Activated gamma-delta T cell treated with anti-CD3 and anti-CD28 coated beads, Interleukin-2, amount 50 U/mL, for 16 hours (primary cell): ENCODE data around the gene CHD1L.
"Not testable (repeated sequence)": the region's sequence is repeated elsewhere in the genome, so short reads cannot be mapped to it uniquely, and the experiment has no call there.

ENCODE experiments used
- DNase-seq: peaks from one replicate; pipeline ENCODE4 v3.0.0-alpha.2; 2020; ENCODE audit warnings: low read depth

Gene CHD1L

DNA sequence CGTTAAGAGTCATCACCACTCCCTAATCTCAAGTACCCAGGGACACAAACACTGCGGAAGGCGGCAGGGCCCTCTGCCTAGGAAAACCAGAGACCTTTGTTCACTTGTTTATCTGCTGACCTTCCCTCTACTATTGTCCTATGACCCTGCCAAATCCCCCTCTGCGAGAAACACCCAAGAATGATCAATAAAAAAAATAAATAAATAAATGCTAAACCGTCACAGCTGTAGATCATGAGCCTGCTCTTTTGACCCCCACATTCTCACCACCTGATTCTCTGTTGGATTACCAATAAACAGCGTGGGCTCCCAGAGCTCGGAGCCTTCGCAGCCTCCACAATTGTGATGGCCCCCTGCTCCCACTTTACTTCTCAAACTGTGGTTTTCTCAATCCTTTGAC, 8.6 kb upstream of the CHD1L start:
- DNase-seq, result not testable (repeated sequence)

DNA sequence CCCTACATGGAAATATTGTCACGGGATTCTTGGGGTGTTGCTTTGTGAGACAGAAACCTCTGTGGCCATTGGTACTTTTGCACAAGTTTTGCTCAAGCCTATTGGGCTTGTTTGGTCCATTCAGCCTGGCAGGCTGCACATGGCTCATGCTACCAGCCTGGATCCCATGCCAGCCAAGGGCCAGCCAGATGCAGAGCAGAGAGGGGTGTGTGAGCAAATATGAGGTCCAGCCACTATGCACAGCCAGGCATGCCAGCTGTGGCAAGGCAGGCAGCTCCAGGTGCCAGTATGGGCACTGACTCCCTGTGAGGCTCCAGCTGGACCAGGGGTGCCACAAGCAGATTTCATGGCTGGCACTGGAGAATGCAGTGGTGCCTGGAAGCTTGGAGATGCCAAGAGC, 6.7 kb upstream of the CHD1L start:
- DNase-seq, result no peak

DNA sequence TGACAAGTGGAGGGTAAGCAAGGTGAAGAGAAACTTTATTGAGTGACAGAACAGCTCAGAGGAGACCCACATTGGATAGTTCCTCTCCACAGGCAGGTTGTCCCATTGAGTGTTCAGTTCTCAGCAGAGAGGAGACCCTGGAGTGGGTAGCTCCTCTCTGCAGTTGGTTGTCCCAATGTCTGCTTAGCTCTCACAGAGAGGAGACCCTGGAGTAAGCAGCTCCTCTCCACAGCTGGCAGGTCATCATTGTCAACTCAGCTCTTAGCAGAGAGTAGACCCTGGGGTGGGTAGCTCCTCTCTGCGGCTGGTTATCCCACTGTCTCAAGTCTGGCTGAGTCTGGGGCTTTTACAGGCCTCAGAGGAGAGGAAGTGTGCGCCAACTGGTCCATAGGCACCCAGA, 6.0 kb upstream of the CHD1L start:
- no peak for DNase-seq

DNA sequence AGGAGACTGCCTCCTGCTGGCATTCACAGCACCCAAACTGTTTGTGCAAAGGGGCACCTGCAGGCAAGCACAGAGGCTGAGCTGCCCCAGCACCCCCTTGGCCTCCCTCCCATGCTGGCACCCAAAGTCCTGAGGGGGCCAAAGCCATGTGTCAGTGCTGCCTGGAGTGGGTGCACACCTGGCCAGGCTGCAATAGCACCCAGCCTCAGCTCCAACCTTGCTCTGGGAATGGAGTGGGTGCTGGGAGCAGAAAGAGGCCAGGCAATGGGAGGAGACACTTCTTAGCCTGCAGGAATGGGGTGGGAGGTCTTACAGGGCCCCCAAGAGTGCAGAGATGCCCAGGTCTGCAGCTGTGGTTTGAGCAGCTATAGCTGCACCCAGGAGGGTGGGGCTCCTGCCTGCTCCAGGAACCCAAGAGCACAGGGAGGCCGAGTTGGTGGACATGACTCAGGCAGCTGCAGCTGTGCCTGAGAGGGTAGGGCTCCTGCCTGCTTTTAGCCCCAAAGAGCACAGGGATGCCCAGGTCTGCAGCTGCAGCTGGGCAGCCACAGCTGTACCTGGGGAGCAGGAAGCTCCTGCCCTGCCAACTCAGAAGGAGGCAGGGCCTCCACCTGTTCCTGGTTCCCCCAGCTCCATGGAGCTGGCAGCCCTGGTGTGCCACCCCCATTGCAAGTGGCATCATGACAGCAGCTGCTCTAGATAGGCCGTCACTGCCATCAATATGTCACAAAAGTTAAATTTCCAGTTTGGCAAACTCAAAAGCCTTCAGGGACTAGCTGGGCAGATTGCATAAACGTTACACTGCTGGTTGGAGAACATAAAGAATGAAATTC, 5.3 kb upstream of the CHD1L start:
- no peak for DNase-seq

DNA sequence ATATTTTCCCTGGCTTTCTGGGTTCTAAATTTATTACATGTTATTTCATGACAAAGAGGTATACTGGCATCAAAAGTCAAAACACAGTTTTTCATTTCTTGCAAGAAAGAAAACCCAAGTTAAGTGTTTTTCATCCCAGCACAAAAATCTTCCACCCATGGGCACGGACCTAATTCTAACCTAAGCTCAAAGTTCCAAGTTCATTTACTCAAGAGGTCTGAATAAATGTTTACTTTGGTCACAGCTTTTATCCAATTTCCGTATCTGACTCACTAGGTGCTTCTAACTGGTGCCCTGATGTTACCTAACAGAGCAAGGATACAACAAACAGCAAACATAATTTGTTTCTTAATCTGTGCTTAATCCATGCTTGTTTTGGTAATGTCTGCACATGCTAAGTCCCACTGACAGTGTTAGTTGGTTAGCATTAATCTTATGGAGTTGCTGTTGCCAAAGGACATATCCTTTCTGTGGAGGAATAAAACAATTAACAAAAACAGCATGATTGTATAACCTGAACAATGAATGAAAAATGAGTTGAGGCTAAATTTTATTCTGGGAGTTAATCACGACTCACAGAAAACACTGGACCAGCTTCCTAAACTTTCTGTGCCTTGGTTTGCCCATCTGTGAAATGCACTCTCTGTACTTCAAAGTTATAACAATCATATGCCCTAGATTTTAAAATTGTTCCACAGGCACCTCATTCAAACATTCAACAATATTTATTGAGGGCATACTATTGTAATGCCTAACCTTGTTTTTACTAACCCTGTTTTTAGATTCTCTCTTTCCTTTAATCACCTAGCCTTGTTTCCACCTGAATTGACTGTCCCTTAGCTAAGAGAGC, 4.2 kb upstream of the CHD1L start:
- DNase-seq, result no peak

DNA sequence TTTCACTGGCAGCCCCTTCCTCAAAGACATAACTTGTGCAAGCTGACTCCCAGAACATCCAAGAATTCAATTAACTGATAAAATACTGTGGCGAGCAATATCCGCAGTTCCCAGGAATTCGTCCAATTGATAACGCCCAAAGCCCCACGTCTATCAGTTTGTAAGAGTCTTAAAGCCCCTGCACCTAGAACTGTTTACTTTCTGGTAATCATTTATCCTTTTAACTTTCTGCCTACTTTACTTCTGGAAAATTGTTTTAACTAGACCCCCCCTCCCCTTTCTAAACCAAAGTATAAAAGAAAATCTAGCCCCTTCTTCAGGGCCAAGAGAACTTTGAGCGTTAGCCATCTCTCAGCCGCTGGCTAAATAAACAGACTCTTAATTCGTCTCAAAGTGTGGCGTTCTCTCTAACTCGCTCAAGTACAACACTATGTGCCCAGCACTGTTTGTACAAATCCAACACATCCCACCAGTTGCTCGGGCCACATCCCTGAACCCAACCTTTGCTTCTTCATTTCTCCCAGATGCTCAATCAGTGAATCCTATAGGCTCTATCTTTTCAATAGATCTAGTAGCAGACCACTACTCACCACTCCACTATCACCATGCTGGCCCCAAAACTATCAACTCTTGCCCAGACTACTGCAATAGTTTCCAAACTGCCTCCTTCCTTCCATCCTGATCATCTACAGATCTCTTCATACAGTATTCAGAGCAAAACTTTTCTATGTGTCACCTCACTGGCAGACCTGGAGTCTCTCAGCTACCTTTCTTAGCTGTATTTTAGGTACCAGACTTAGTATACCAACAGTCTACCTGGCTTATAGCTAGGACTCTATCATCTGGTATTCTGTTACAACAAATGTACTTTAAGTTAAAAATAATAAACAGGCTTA, 3.3 kb upstream of the CHD1L start:
- no peak for DNase-seq

DNA sequence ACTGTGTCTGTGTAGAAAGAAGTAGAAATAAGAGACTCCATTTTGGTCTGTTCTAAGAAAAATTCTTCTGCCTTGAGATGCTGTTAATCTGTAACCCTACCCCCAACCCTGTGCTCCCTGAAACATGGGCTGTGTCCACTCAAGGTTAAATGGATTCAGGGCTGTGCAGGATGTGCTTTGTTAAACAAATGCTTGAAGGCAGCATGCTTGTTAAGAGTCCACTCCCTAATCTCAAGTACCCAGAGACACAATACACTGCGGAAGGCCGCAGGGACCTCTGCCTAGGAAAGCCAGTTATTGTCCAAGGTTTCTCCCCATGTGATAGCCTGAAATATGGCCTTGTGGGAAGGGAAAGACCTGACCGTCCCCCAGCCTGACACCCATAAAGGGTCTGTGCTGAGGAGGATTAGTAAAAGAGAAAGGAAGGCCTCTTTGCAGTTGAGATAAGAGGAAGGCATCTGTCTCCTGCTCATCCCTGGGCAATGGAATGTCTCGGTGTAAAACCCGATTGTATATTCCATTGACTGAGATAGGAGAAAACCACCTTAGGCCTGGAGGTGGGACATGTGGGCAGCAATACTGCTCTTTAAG, 2.3 kb upstream of the CHD1L start:
- DNase-seq, result not testable (repeated sequence)

DNA sequence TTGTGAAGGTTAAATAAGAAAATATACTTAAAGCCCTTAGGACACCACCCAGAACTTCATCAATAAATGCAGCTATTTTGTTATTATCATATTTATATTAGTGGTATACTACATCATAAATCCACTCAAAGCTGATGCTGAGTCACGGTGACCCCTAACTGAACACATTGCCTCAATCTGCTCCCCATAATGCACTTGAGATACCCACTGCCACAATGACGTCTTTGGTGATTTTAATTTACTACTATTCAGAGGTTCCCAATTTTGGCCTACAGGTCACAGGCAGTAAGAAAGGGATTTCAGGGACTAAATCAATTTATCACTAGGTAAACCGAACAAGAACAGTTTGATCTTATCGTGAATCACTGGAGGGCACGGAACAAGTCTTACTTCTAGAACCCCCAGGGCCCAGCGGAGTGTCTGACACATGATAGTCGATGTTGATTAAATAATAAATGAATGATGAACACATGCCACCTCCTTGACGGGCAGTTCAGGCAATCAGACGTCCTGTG, 493 bp upstream of the CHD1L start:
- DNase-seq, result no peak

DNA sequence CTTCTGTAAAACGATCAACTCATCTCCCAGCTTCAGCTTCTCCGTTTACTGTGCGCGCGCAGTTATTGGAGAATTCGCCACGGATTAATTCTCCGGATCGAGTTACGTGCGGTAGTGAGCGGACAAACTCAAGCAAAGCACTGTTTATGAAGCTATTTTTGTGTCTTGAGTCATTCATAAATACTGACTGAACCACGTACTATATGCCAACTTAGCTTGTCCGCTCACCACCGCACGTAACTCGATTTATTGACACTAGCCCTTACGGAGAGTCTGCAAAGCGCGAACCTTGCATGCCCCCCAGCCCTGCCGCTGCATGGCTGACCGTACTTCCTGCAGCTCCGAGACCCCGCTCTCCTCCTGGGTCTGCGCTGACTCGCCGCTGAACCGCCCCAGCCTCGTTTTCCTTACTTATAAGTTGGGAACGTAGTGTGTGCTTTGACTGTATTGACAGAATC, 773 bp downstream of the CHD1L start:
- no peak for DNase-seq

DNA sequence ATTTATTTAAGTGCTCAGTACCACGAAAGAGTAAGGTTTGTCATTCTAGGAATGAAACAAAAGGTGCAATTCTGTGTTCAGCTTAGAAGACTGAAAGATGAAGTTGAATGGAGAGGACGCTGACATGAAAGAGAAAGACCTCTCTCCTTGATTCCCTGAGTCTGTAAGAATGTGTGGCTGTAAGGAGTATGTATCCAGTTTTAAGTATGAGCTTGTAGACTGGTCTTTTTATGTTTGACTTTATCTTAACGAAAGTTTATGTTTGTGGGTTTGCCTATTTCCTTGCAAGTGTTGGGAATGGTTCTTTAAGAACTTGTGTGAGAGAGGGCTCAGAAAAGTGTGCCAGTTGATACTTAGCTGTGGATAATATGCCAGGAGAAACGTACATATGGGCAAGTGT, 1.4 kb downstream of the CHD1L start:
- DNase-seq, result no peak

DNA sequence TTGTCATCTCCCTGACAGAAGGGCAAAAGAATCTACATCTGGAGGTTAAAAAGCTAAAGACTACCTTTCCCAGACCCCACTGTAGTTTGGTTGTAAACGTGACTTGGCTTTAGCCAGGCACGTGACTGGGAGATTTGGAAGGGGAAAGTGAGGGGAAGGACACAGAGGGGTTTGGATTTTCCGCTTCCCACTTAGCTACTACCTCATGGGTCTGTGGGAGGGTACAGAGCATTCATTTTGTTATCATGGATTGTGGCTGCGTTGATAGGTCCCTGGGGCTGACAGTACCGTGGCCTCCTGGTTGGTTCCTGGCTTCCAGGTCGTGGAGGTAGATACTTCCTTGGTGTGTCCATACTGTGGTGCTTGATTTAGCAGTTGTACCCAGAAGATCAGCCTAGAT, 2.6 kb downstream of the CHD1L start:
- no peak for DNase-seq

DNA sequence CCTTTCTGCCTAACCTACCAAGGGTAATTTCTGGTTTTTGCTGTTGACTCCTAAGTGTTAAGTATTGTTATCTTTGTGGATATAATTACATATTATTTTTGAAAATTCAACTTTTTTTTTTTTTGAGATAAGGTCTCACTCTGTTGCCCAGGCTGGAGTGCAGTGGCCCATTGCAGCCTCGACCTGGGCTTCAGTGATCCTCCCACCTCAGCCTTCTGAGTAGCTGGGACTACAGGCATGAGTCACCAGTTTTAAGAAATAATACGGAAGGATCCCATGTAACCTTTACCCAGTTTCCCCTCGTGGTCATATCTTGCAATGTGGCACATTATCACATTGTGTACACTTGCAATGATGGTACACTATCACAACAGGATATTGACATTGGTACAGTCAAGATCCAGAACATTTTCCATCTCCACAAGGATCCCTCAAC, 3.1 kb downstream of the CHD1L start:
- DNase-seq, result no peak

DNA sequence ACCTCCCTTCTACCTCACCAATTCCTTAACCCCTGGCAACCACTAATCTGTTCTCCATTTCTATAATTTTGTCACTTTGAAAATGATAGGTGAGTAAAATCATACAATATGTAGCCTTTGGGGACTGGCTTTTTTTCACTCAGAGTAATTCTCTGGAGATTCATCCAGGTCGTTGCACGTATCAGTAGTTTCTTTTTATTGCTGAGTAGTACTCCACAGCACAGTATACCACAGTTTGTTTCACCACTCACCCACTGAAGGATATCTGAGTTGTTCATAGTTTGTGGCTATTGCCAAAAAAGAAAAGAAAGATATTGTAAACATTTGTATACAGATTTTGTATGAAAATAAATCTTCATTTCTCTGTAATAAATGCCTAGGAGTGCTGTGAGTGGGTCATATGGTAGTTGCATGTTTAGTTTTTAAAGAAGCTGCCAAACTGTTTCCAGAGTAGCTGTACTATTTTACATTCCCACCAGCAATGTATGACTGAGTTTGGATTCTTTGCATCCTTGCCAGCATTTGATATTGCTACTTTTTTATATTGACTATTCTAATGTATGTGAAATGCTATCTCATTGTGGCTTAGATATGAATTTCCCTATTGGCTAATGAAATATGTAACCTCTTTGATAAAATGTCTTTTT, 3.7 kb downstream of the CHD1L start:
- no peak for DNase-seq

DNA sequence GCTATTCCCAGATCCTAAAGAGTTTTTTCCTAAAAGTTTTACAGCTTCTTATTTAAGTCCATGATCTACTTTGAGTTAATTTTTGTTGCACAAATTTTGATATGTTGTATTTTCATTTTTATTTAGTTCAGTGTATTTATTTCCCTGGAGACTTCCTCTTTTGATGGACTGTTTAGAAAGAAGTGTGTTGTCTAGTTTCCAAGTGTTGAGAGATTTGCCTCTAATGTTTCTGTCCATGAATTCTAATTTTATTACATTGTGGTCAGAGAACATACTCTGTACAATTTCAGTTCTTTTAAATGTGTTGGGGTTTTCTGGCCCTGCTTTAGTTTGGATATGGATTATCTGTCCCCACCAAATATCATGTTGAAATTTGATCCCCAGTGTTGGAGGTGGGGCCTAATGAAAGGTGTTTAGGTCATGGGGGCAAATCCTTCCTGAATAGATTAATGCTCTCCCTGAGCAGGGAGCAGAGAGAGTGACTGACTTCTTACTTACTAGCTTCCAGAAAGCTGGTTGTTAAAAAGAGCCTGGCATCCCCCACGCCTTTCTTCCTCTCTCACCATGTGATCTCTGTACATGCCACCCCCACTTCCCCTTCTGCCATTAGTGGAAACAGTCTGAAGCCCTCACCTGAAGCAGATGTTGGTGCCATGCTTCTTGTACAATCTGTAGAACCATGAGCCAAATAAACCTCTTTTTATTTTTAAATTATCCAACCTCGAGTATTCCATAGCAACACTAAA, 4.6 kb downstream of the CHD1L start:
- DNase-seq, result no peak

DNA sequence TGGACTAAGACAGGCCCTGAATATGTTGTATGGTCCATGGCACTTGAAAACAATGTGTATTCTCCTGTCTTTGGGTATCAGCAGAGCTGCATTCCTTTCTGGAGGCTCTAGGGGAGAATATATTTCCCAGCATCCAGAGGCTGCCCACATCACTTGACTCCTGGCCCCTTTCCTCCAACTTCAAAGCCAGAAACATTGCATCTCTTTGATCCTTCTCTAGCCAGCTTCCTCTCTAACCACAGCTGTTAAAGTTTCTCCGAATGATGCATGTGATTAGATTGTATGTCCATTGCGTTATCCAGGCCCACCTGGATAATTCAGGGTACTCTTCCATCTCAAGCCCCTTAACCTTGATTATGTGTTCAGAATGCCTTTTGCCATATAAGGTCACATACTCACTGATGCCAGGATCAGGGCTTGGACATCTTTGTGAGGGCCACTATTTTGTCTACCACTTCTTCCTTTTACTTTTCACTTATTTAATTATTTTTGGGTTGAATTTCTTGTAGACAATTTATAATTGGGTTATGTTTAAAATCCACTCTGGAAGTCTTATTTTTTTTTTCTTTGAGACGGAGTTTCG, 5.3 kb downstream of the CHD1L start:
- no peak for DNase-seq

DNA sequence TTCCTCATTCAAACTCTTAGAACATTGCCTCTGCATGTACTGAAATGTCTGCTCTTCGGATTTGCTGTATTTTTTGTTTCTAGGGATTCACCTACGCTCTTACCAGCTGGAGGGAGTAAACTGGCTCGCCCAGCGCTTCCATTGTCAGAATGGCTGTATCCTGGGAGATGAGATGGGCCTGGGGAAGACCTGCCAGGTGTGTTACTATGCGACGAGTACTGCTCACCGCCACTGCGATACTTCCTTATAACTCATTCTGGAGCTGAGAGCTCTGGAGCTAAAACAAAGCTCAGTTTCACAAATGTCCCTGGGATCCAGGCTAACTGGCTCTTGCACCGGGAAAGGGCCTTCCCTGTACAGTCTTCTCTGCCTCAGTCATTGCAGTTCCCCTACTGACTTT, 10.1 kb downstream of the CHD1L start:
- DNase-seq, result no peak

DNA sequence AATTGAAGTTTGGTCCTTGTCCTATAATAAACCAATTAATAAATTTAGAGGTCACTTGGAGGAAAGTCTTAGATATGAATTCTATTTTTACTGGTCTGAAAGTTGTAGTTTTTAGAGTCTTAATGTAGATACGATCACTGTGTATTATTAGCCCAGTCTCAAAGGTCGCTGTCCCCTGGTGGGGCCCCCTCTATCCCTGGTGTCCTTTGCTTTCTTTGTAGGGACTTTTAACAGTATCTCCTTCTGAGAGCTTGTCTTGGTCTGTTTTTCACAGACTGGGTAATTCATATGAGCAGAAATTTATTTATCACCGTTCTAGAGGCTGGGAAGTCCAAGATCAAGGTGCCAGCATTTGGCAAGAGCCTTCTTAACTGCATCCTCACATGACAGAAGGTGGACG, 18.5 kb downstream of the CHD1L start:
- DNase-seq, result no peak

DNA sequence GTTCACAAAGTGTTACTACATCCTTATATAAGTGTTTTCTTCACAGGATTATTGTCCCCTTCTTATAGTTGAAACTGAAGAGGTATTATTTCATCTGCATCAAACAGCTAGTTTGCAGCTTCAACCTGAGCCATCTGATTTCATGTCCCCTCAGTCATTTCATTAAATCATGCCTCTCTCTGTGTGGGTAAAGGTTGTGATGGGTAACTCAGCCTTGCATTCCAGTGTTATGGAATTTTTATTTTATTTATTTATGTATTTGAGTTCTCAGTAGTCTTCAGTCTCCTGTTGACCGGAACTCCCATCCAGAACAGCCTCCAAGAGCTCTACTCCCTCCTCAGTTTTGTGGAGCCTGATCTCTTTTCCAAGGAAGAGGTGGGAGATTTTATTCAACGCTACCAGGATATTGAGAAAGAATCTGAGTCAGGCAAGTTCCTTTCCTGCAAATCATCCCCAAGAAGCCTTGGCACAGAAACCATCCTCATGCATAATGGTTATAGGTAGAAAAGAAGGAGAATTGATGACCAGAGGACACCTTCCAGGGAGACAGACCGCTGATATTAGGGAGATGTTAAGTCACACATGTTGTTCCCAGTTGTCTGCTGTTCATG, 21.8 kb downstream of the CHD1L start:
- DNase-seq, result no peak

DNA sequence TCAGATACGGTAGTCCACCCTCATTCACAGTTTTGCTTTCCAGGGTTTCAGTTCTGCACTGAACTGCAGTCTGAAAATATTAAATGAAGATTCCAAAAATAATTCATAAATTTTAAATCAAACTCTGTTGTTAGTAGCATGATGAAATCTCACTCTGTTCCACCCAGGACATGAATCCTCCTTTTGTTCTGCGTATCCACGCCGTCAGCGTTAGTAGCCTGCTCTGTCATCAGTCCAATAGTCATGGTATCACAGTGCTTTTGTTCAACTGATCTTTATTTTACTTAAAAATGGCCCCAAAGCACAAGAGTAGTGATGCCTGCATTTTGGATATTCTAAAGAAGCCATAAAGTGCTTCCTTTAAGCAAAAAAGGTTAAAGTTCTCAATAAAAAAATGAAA, 23.9 kb downstream of the CHD1L start:
- DNase-seq, result no peak

DNA sequence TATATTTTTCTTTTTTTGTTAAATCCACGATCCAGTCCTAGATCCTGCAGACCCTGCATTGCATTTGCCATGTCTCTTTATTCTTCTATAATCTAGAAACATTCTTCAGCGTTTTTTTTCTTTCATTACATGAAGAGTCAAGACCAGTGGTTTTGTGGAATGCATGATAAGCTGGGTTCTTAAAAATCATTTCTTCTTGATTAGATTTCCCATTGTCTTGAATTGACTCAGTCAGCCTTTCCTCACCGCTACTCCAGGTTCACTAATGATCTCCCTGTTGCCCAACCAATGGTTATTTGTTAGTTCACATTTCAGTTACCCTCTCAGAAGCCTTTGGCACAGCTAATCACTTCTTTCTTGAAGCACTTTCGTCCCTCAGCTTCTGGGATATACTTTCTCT, 25.2 kb downstream of the CHD1L start:
- no peak for DNase-seq
